ENCODE measurements around the gene KLHL25.

Gene KLHL25

GRCh38 chr15:85746641-85747040 is 48.1 kb downstream of the KLHL25 start:
- no peak overlapping the region for H3K4me2 ChIP-seq (ENCODE audit: insufficient read depth, low read length)
- H3K36me3 ChIP-seq (ENCODE audit: insufficient read depth, low read length): peaks cover 63% of the 10 kb centered on the region
- DNase-seq (no peak), ATAC-seq (ENCODE audit: insufficient read depth, low read depth) (no peak)
- H3K27me3 ChIP-seq (ENCODE audit: insufficient read depth, low read length, poor library complexity): no peaks in the 10 kb centered on the region
- no peak overlapping the region for H2AFZ ChIP-seq (ENCODE audit: low read depth, low read length)
- H3K79me2 ChIP-seq (ENCODE audit: insufficient read depth, low read length): no peaks in the 10 kb centered on the region
- H3K9ac ChIP-seq (ENCODE audit: low read depth, low read length): no peak overlapping the region
- no peak overlapping the region for H3K27ac ChIP-seq (ENCODE audit: low read length)
- no peaks in the 10 kb centered on the region for H3K9me3 ChIP-seq (ENCODE audit: insufficient read depth, low read length, severe bottlenecking)
- TF ChIP-seq CTCF (IDR thresholded peaks at IDR 0.05; ENCODE audit: borderline replicate concordance, extremely low read depth, low read length, poor library complexity, severe bottlenecking): no peak
- no peak for TF ChIP-seq EZH2 (IDR thresholded peaks at IDR 0.05; ENCODE audit: borderline replicate concordance, low read depth, low read length, severe bottlenecking)
- H3K4me1 ChIP-seq (ENCODE audit: insufficient read depth, low read length): no peaks in the 10 kb centered on the region
- H3K4me3 ChIP-seq (ENCODE audit: low read depth in 1 of 2, low read length in 2 of 2): no peak overlapping the region
- no peaks in the 10 kb centered on the region for H4K20me1 ChIP-seq (ENCODE audit: insufficient read depth, low read length)

GRCh38 chr15:85745525-85746150 is 49.1 kb downstream of the KLHL25 start:
- Histone ChIP-seq H2AFZ (ENCODE audit: low read depth, low read length) (no peak overlapping the region), H3K4me1 (ENCODE audit: insufficient read depth, low read length) (no peaks in the 10 kb centered on the region), H3K27ac (ENCODE audit: low read length) (no peak overlapping the region), H3K4me2 (ENCODE audit: insufficient read depth, low read length) (no peak overlapping the region), H3K9me3 (ENCODE audit: insufficient read depth, low read length, severe bottlenecking) (no peaks in the 10 kb centered on the region), H3K36me3 (ENCODE audit: insufficient read depth, low read length) (peaks cover 72% of the 10 kb centered on the region), H4K20me1 (ENCODE audit: insufficient read depth, low read length) (no peaks in the 10 kb centered on the region), H3K9ac (ENCODE audit: low read depth, low read length) (no peak overlapping the region), H3K79me2 (ENCODE audit: insufficient read depth, low read length) (no peaks in the 10 kb centered on the region), H3K4me3 (ENCODE audit: low read depth in 1 of 2, low read length in 2 of 2) (no peak overlapping the region), H3K27me3 (ENCODE audit: insufficient read depth, low read length, poor library complexity) (no peaks in the 10 kb centered on the region)
- ATAC-seq (ENCODE audit: insufficient read depth, low read depth) (no peak), DNase-seq (no peak)
- TF ChIP-seq EZH2 (IDR thresholded peaks at IDR 0.05; ENCODE audit: borderline replicate concordance, low read depth, low read length, severe bottlenecking) (no peak), CTCF (IDR thresholded peaks at IDR 0.05; ENCODE audit: borderline replicate concordance, extremely low read depth, low read length, poor library complexity, severe bottlenecking) (no peak)

GRCh38 chr15:85745023-85745422 is 49.7 kb downstream of the KLHL25 start:
- Histone ChIP-seq H2AFZ (ENCODE audit: low read depth, low read length) (no peak overlapping the region), H3K36me3 (ENCODE audit: insufficient read depth, low read length) (peaks cover 78% of the 10 kb centered on the region), H3K27me3 (ENCODE audit: insufficient read depth, low read length, poor library complexity) (no peaks in the 10 kb centered on the region), H3K9ac (ENCODE audit: low read depth, low read length) (no peak overlapping the region), H3K27ac (ENCODE audit: low read length) (no peak overlapping the region), H3K79me2 (ENCODE audit: insufficient read depth, low read length) (no peaks in the 10 kb centered on the region), H3K4me3 (ENCODE audit: low read depth in 1 of 2, low read length in 2 of 2) (no peak overlapping the region), H3K4me2 (ENCODE audit: insufficient read depth, low read length) (no peak overlapping the region), H3K9me3 (ENCODE audit: insufficient read depth, low read length, severe bottlenecking) (no peaks in the 10 kb centered on the region), H3K4me1 (ENCODE audit: insufficient read depth, low read length) (no peaks in the 10 kb centered on the region), H4K20me1 (ENCODE audit: insufficient read depth, low read length) (no peaks in the 10 kb centered on the region)
- no peak for ATAC-seq (ENCODE audit: insufficient read depth, low read depth)
- no peak for TF ChIP-seq CTCF (IDR thresholded peaks at IDR 0.05; ENCODE audit: borderline replicate concordance, extremely low read depth, low read length, poor library complexity, severe bottlenecking)
- TF ChIP-seq EZH2 (IDR thresholded peaks at IDR 0.05; ENCODE audit: borderline replicate concordance, low read depth, low read length, severe bottlenecking): no peak
- no peak for DNase-seq
